Measurements from ENCODE around the gene PLXNB3.
A peak's percentile ranks its signal among the peaks of the same experiment; 100 is the strongest.

The PLXNB3 gene

DNA sequence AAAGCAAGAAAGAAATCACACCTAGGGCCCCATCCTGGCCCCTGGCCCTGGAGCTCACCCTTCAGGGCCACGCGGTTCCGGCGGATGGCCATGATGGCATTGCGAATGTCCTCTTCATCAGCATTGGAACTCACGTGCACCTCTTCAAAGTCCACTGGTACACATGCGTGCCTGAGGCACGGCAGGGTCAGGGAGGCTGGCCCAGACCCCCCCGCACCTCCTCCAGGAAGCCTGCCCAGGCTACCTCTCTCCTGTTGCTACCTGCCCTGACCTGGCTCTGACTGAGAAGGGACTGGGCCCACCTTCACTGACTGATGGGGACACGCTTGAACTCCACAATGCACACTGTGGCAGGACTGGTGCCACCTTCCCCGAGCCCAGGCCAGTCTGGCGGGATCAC lies 25.6 kb downstream of the PLXNB3 start:
- POLR2A ChIA-PET: no interaction called here
- DNase-seq (ENCODE audit: low read depth, low spot score): no peak
- H3K4me3 ChIP-seq (ENCODE audit: low read depth, low read length): no peak overlapping the region
- TF ChIP-seq, protein P1, sequence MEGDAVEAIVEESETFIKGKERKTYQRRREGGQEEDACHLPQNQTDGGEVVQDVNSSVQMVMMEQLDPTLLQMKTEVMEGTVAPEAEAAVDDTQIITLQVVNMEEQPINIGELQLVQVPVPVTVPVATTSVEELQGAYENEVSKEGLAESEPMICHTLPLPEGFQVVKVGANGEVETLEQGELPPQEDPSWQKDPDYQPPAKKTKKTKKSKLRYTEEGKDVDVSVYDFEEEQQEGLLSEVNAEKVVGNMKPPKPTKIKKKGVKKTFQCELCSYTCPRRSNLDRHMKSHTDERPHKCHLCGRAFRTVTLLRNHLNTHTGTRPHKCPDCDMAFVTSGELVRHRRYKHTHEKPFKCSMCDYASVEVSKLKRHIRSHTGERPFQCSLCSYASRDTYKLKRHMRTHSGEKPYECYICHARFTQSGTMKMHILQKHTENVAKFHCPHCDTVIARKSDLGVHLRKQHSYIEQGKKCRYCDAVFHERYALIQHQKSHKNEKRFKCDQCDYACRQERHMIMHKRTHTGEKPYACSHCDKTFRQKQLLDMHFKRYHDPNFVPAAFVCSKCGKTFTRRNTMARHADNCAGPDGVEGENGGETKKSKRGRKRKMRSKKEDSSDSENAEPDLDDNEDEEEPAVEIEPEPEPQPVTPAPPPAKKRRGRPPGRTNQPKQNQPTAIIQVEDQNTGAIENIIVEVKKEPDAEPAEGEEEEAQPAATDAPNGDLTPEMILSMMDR (IDR thresholded peaks at IDR 0.05; ENCODE audit: insufficient read depth, low read length, missing control alignments): no peak
- CTCF ChIA-PET: no interaction called here

DNA sequence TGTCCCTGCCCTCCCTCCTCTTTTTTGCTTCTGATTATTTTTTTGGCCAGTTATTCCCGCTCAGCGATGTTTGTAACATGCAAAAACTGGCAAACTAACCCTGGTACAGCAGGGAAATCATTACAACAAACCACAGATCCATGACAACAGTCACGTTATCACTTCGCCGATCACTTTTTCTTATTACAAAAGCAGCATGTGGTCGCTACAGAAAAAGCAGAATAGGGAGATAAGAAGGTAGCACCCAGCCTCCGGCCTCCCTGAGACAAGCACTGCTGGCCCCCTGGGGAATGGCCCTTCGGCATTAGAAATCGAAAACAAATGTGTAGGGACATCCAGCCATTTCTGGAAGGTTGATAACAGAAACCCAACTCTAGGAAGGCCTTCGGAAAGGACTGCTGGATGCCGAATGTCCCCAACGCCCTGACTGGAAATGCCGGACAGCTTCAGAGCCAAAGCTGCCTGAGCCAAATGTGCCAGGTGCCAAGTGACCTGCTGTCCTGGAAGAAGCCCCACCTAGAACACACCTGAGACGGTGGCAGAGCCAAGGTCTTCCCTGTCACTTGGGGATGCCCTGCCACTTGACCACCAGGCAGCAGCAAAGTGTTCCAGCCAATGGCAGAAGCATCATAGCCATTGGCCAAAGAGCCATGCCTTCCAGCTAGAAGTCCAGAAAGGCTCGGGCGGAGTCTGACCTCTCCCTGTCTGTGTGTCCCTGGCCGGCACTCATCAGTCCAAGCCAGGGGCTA lies 27.2 kb downstream of the PLXNB3 start:
- TF ChIP-seq, protein P1 (IDR thresholded peaks at IDR 0.05; ENCODE audit: insufficient read depth, low read length, missing control alignments): no peak
- ChIA-PET CTCF (no interaction called here), POLR2A (no interaction called here)
- no peak overlapping the region for H3K4me3 ChIP-seq (ENCODE audit: low read depth, low read length)
- DNase-seq (ENCODE audit: low read depth, low spot score): no peak

DNA sequence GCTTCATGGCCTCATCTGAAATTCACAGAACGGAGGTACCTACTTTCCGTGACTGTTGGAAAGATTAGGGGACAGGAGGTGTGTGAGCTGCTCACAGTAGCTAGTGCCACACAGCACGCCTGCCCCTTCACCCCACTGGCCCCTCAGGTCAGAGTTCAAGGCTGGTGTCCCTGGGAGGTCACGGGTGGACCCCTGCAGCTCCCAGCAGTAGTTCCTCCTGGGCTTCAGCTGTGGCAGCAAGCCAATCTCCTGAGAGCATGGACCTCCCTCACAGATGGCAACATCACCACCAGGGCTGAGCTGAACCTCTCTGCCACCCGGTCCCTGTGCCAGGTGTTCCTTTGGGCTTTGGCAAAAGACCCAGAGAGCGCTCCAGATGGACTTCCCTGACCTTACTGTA lies 28.3 kb downstream of the PLXNB3 start:
- POLR2A ChIA-PET: interaction anchor here (0.6 kb wide), 1 partner anchor 13 kb away, joined by 3 read pairs; no protein-coding TSS in a partner anchor
- peak overlapping the region; percentile 6; the same call in 1 of the 2 replicates for H3K4me3 ChIP-seq (ENCODE audit: low read depth, low read length)
- no peak for DNase-seq (ENCODE audit: low read depth, low spot score)
- TF ChIP-seq, protein P1 (IDR thresholded peaks at IDR 0.05; ENCODE audit: insufficient read depth, low read length, missing control alignments): no peak
- CTCF ChIA-PET: no interaction called here

DNA sequence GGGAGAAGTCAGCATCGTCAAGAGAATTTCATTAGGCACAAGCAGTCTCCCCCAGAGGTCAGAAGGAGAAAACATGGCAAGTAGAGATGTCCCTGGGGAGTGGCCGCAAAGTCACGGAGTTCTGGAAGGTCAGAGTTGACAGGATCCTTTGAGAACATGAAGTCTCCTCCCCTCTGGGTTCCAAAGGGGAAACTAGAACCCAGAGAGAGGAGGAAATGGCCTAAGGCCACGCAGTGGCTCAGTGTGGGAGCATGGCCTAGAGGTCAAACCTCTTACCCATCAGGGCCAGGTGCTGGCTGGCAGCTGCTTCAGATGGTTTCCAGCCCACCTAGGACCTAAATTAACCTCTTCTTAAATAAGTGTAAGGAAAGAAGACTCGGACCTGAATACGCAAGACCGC lies 29.2 kb downstream of the PLXNB3 start:
- TF ChIP-seq, protein P1 (IDR thresholded peaks at IDR 0.05; ENCODE audit: insufficient read depth, low read length, missing control alignments): no peak
- CTCF ChIA-PET: interaction anchor here (1.0 to 2.1 kb wide), 3 partner anchors 8 to 153 kb away, joined by 4 to 6 read pairs (median 4); partner anchors contain the start of gene PLXNB3
- POLR2A ChIA-PET: interaction anchor here (1.8 to 1.9 kb wide), 2 partner anchors 27 to 135 kb away, joined by 5 to 8 read pairs; no protein-coding TSS in a partner anchor
- H3K4me3 ChIP-seq (ENCODE audit: low read depth, low read length): peak overlapping the region; percentile 84
- no peak for DNase-seq (ENCODE audit: low read depth, low spot score)

DNA sequence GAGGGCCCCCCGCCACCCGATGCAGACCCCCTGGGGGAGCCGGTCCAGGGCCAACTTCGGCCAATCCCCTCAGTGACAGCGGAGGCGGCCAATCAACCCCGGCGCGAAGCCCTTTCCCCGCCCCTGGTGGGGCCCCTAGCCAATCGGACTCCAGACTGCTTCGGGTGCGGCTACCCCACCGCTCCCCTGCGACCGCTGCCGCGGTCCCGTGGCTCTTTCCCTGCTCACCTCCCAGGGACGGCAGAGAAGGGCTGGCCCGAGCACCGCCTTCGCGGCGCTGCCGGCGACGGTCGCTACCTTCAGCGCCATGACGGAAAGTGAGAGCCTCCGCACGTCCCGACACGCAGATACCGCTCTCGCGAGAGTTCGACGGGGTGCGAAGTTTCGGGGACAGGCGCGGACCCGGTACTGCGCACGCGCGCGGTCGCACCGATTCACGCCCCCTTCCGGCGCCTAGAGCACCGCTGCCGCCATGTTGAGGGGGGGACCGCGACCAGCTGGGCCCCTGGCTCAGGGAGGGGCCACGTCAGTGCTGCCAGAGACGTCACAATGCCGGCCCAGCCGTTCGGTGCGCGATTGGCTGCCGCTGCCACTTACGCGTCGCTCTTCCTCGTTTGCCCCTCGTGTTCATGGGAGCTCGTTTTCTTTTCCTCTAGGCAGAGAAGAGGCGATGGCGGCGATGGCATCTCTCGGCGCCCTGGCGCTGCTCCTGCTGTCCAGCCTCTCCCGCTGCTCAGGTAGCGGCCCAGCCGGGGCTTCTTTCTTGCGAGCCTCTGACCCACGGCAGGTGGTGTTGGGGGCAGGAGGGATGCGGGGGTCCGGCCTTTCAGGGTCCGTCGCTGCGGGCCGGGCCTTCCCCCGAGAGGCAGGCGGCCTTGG lies 30.2 kb downstream of the PLXNB3 start, which contains the start of the genes IDH3G and SSR4:
IDH3G (minus strand) TSS at position 358 of the 879 bp plus-strand sequence; CDS start at position 309, 49 bp downstream.
SSR4 (plus strand) TSS at position 651 of the 879 bp plus-strand sequence; CDS start at position 671, 20 bp downstream.
- TF ChIP-seq, protein P1 (IDR thresholded peaks at IDR 0.05; ENCODE audit: insufficient read depth, low read length, missing control alignments): peak; percentile 38
- ChIA-PET POLR2A (interaction anchor here (0.6 to 1.9 kb wide), 8 partner anchors 9 to 140 kb away, joined by 4 to 8 read pairs (median 6); partner anchors contain the start of genes NAA10 and SRPK3), CTCF (interaction anchor here (0.7 to 2.1 kb wide), 5 partner anchors 9 to 152 kb away, joined by 3 to 6 read pairs (median 4); partner anchors contain the start of genes ARHGAP4, PLXNB3 and SRPK3)
- DNase-seq (ENCODE audit: low read depth, low spot score): peak; percentile 59
- peak within 1 kb of the TSS; percentile 84 for H3K4me3 ChIP-seq (ENCODE audit: low read depth, low read length)
